ENCODE measurements around the gene ATG7. TPM values are rescaled to one million over a fixed set of nuclear protein-coding genes. Genes with fewer than 3 reads are reported as not detected.

ATG7 gene
- polyA plus RNA-seq, 2 of the 4 experiments (the other 2 are of a cell fraction), result 27.2 to 41.2 TPM

GRCh38 chr3:11459186-11459824 lies 187.1 kb downstream of the ATG7 start (continued):
- TF ChIP-seq CBX8 (IDR thresholded peaks at IDR 0.05), result no peak
- no peak for TF ChIP-seq POLR2AphosphoS2 (conservative IDR thresholded peaks at IDR 0.05; ENCODE audit: low read length)
- TF ChIP-seq JUNB (IDR thresholded peaks at IDR 0.05), result no peak
- TF ChIP-seq, protein P1, sequence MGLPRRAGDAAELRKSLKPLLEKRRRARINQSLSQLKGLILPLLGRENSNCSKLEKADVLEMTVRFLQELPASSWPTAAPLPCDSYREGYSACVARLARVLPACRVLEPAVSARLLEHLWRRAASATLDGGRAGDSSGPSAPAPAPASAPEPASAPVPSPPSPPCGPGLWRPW (IDR thresholded peaks at IDR 0.05), result no peak
- no peak for TF ChIP-seq ZC3H11A (IDR thresholded peaks at IDR 0.05)

- no peaks in the 10 kb centered on the region for H3K9me3 ChIP-seq
- TF ChIP-seq SREBF2 (IDR thresholded peaks at IDR 0.05) (no peak), ZC3H11A (IDR thresholded peaks at IDR 0.05) (no peak), CBX2 (IDR thresholded peaks at IDR 0.05; ENCODE audit: borderline replicate concordance, low read depth) (no peak), HOXB13 (CRISPR knock-in tag; IDR thresholded peaks at IDR 0.05; ENCODE audit: low read depth) (no peak), POLR2AphosphoS2 (conservative IDR thresholded peaks at IDR 0.05; ENCODE audit: low read length) (no peak), ZNF302 (CRISPR knock-in tag; IDR thresholded peaks at IDR 0.05) (no peak), KDM5A (IDR thresholded peaks at IDR 0.05) (no peak), CEBPB (IDR thresholded peaks at IDR 0.05) (no peak), JUNB (IDR thresholded peaks at IDR 0.05) (no peak), MAZ (IDR thresholded peaks at IDR 0.05; ENCODE audit: borderline replicate concordance, low read depth, low read length) (no peak), FOSL2 (IDR thresholded peaks at IDR 0.05) (no peak), FOSL2 (CRISPR knock-in tag; IDR thresholded peaks at IDR 0.05) (no peak), TFCP2L1 (CRISPR knock-in tag; IDR thresholded peaks at IDR 0.05) (no peak), REST (IDR thresholded peaks at IDR 0.05) (no peak), BCL3 (IDR thresholded peaks at IDR 0.05) (no peak), GATA3 (IDR thresholded peaks at IDR 0.05; ENCODE audit: borderline replicate concordance) (no peak), FOSB (CRISPR knock-in tag; IDR thresholded peaks at IDR 0.05) (no peak), EP300 (IDR thresholded peaks at IDR 0.05) (no peak), NR3C1 (IDR thresholded peaks at IDR 0.05) (no peak), ELK1 (IDR thresholded peaks at IDR 0.05; ENCODE audit: low read depth, low read length) (no peak)
- H3K27ac ChIP-seq, result no peak overlapping the region
- CTCF ChIA-PET, result interaction anchor here (1.0 kb wide), 1 partner anchor 82 kb away, joined by 3 read pairs; no protein-coding TSS in a partner anchor
- no peaks in the 10 kb centered on the region for H3K4me1 ChIP-seq
- POLR2A ChIA-PET, result no interaction called here
- ATAC-seq (no peak), DNase-seq (ENCODE audit: low read depth in 1 of 2, low spot score in 1 of 2) (no peak), FAIRE-seq (no peak)
- 89% methylated on average over 3 of the region's 3 CpGs for WGBS (ENCODE audit: missing lambda C conversion rate)
- H3K4me2 ChIP-seq, result no peak overlapping the region
- no peak overlapping the region for H3K4me3 ChIP-seq
Observed at GRCh38 chr3:11461226-11461625, 189.0 kb downstream of the ATG7 start.

Data from A549 (cell line).